Left hindlimb (tissue), 1 donor: Measurements from ENCODE around the gene CYP8B1.
"Not testable (repeated sequence)": the region's sequence is repeated elsewhere in the genome, so short reads cannot be mapped to it uniquely, and the experiment has no call there.

Experiments
- DNase-seq: peaks from one replicate; pipeline ENCODE4 v3.0.0-alpha.2; 2018

CYP8B1 gene

GRCh38 chr3:42883251-42883930, 7.7 kb upstream of the CYP8B1 start:
- not testable (repeated sequence) for DNase-seq

- peak; percentile 91 for DNase-seq
These were observed 5.1 kb upstream of the CYP8B1 start for GRCh38 chr3:42880601-42881451.

- no peak for DNase-seq
These were observed 4.5 kb upstream of the CYP8B1 start for GRCh38 chr3:42880183-42880582.

- no peak for DNase-seq
These were observed 2.2 kb upstream of the CYP8B1 start for GRCh38 chr3:42877881-42878280.

GRCh38 chr3:42876940-42877720, 1.5 kb upstream of the CYP8B1 start:
- DNase-seq, result no peak

GRCh38 chr3:42876401-42876800, 722 bp upstream of the CYP8B1 start:
- DNase-seq, result no peak

GRCh38 chr3:42874749-42875148, 930 bp downstream of the CYP8B1 start:
- DNase-seq, result no peak

GRCh38 chr3:42873221-42873982, 2.3 kb downstream of the CYP8B1 start:
- DNase-seq, result no peak

GRCh38 chr3:42872718-42873117, 3.0 kb downstream of the CYP8B1 start:
- DNase-seq, result no peak

- DNase-seq, result no peak
These were observed 4.0 kb downstream of the CYP8B1 start for GRCh38 chr3:42871592-42872196.

GRCh38 chr3:42868841-42869240, 6.8 kb downstream of the CYP8B1 start:
- no peak for DNase-seq

- no peak for DNase-seq
These were observed 8.5 kb downstream of the CYP8B1 start for GRCh38 chr3:42867138-42867537.

- DNase-seq, result no peak
These were observed 10.4 kb downstream of the CYP8B1 start for GRCh38 chr3:42865256-42865655.

GRCh38 chr3:42864321-42864950, 11.2 kb downstream of the CYP8B1 start:
- DNase-seq, result no peak

- no peak for DNase-seq
These were observed 19.1 kb downstream of the CYP8B1 start for GRCh38 chr3:42856544-42856943.

- no peak for DNase-seq
These were observed 19.9 kb downstream of the CYP8B1 start for GRCh38 chr3:42855547-42856380.

GRCh38 chr3:42855219-42855546, 20.5 kb downstream of the CYP8B1 start:
- no peak for DNase-seq

GRCh38 chr3:42853739-42854302, 21.9 kb downstream of the CYP8B1 start:
- no peak for DNase-seq

GRCh38 chr3:42853056-42853455, 22.6 kb downstream of the CYP8B1 start:
- DNase-seq, result no peak

- no peak for DNase-seq
These were observed 23.2 kb downstream of the CYP8B1 start for GRCh38 chr3:42852441-42852840.
